GM18499 (cell line): ENCODE results near the gene PFN3.

ENCODE experiments used
- ATAC-seq: cut with Tn5 transposase; IDR thresholded peaks from one replicate; pipeline ENCODE4 v1.9.1; 2021; ENCODE audit warnings: moderate number of reproducible peaks; ENCODE audit not compliant: insufficient read depth, unreplicated experiment

The PFN3 gene

GRCh38 chr5:177439518-177440053 lies 39.1 kb upstream of the PFN3 start:
- ATAC-seq: no peak

- ATAC-seq: no peak
These were observed 38.0 kb upstream of the PFN3 start for GRCh38 chr5:177438468-177438867.

GRCh38 chr5:177437623-177438022 lies 37.2 kb upstream of the PFN3 start:
- no peak for ATAC-seq

GRCh38 chr5:177435847-177436536 lies 35.5 kb upstream of the PFN3 start:
- ATAC-seq: no peak

GRCh38 chr5:177434942-177435738 lies 34.7 kb upstream of the PFN3 start:
- ATAC-seq: no peak

- ATAC-seq: no peak
These were observed 34.0 kb upstream of the PFN3 start for GRCh38 chr5:177434437-177434836.

- no peak for ATAC-seq
These were observed 33.3 kb upstream of the PFN3 start for GRCh38 chr5:177433658-177434217.

- no peak for ATAC-seq
These were observed 32.6 kb upstream of the PFN3 start for GRCh38 chr5:177432839-177433657.

GRCh38 chr5:177432143-177432838 lies 31.8 kb upstream of the PFN3 start:
- no peak for ATAC-seq

GRCh38 chr5:177431317-177432142 lies 31.1 kb upstream of the PFN3 start:
- ATAC-seq: no peak

- ATAC-seq: no peak
These were observed 30.5 kb upstream of the PFN3 start for GRCh38 chr5:177430972-177431316.

GRCh38 chr5:177430140-177430951 lies 29.9 kb upstream of the PFN3 start:
- no peak for ATAC-seq

- no peak for ATAC-seq
These were observed 29.0 kb upstream of the PFN3 start for GRCh38 chr5:177429248-177430040.

GRCh38 chr5:177428574-177429217 lies 28.2 kb upstream of the PFN3 start:
- ATAC-seq: no peak

- no peak for ATAC-seq
These were observed 27.6 kb upstream of the PFN3 start for GRCh38 chr5:177427919-177428573.

- ATAC-seq: no peak
These were observed 26.9 kb upstream of the PFN3 start for GRCh38 chr5:177427211-177427822.
